ENCODE measurements around the gene B4GALT5.

The B4GALT5 gene

GRCh38 chr20:49698477-49698876, 15.2 kb downstream of the B4GALT5 start:
- Histone ChIP-seq H3K9ac (ENCODE audit: low read length) (no peak overlapping the region), H4K12ac (ENCODE audit: low read depth, low read length) (no peak overlapping the region), H3K14ac (ENCODE audit: low read length) (no peak overlapping the region), H3K36me3 (ENCODE audit: control insufficient read depth in 1 of 2, insufficient read depth in 2 of 2, low read length in 2 of 2) (no peaks in the 10 kb centered on the region), H3K27ac (ENCODE audit: low read depth, low read length) (no peak overlapping the region), H2AFZ (ENCODE audit: insufficient read depth, low read length, poor library complexity) (no peak overlapping the region), H3K4me3 (ENCODE audit: low read depth, low read length) (no peak overlapping the region), H3K4ac (ENCODE audit: low read depth, low read length) (no peak overlapping the region), H3K9me3 (ENCODE audit: insufficient read depth, low read depth, low read length) (no peaks in the 10 kb centered on the region), H3K4me1 (ENCODE audit: control insufficient read depth in 1 of 2, insufficient read depth in 2 of 2, low read length in 2 of 2) (peaks cover 8 to 18% of the 10 kb centered on the region in 2 experiments), H3K79me2 (ENCODE audit: control insufficient read depth, insufficient read depth, low read length, poor library complexity) (peaks cover 17% of the 10 kb centered on the region), H3K27me3 (ENCODE audit: insufficient read depth, low read length) (no peaks in the 10 kb centered on the region), H3K4me2 (ENCODE audit: low read length) (no peak overlapping the region), H3K79me1 (ENCODE audit: low read length) (peaks cover 4% of the 10 kb centered on the region), H3K18ac (ENCODE audit: low read length) (no peak overlapping the region), H2BK120ac (ENCODE audit: insufficient read depth, low read length, poor library complexity) (no peak overlapping the region), H2BK12ac (ENCODE audit: low read length) (no peak overlapping the region), H3K23ac (ENCODE audit: low read length) (no peak overlapping the region), H2AK5ac (ENCODE audit: low read length) (no peak overlapping the region), H2BK5ac (ENCODE audit: low read depth, low read length, poor library complexity) (no peak overlapping the region), H4K91ac (ENCODE audit: low read depth, low read length) (no peak overlapping the region), H4K8ac (ENCODE audit: low read depth, low read length) (no peak overlapping the region)
- no CpG with 5 or more reads among the region's 5 CpGs for WGBS (ENCODE audit: extremely low coverage, insufficient coverage, insufficient read length)
- DNase-seq, result no peak

GRCh38 chr20:49697071-49697470, 16.6 kb downstream of the B4GALT5 start:
- peaks cover 14% of the 10 kb centered on the region for H3K79me2 ChIP-seq (ENCODE audit: control insufficient read depth, insufficient read depth, low read length, poor library complexity)
- peak overlapping the region; percentile 87 for H3K18ac ChIP-seq (ENCODE audit: low read length)
- H3K9me3 ChIP-seq (ENCODE audit: insufficient read depth, low read depth, low read length), result no peaks in the 10 kb centered on the region
- H2AK5ac ChIP-seq (ENCODE audit: low read length), result peak overlapping the region; percentile 35
- H2BK120ac ChIP-seq (ENCODE audit: insufficient read depth, low read length, poor library complexity), result no peak overlapping the region
- peak overlapping the region; percentile 38 for H4K91ac ChIP-seq (ENCODE audit: low read depth, low read length)
- no peak for DNase-seq
- H2BK5ac ChIP-seq (ENCODE audit: low read depth, low read length, poor library complexity), result no peak overlapping the region
- peaks cover 8 to 20% of the 10 kb centered on the region in 2 experiments for H3K4me1 ChIP-seq (ENCODE audit: control insufficient read depth in 1 of 2, insufficient read depth in 2 of 2, low read length in 2 of 2)
- H3K27ac ChIP-seq (ENCODE audit: low read depth, low read length), result no peak overlapping the region
- no peak overlapping the region for H4K8ac ChIP-seq (ENCODE audit: low read depth, low read length)
- no peak overlapping the region for H3K4me2 ChIP-seq (ENCODE audit: low read length)
- no CpG with 5 or more reads among the region's 6 CpGs for WGBS (ENCODE audit: extremely low coverage, insufficient coverage, insufficient read length)
- peaks cover 2% of the 10 kb centered on the region for H3K79me1 ChIP-seq (ENCODE audit: low read length)
- peak overlapping the region; percentile 42 for H2BK12ac ChIP-seq (ENCODE audit: low read length)
- no peaks in the 10 kb centered on the region for H3K27me3 ChIP-seq (ENCODE audit: insufficient read depth, low read length)
- no peaks in the 10 kb centered on the region for H3K36me3 ChIP-seq (ENCODE audit: control insufficient read depth in 1 of 2, insufficient read depth in 2 of 2, low read length in 2 of 2)
- H4K12ac ChIP-seq (ENCODE audit: low read depth, low read length), result no peak overlapping the region
- no peak overlapping the region for H2AFZ ChIP-seq (ENCODE audit: insufficient read depth, low read length, poor library complexity)
- no peak overlapping the region for H3K9ac ChIP-seq (ENCODE audit: low read length)
- no peak overlapping the region for H3K23ac ChIP-seq (ENCODE audit: low read length)
- peak overlapping the region; percentile 84 for H3K4ac ChIP-seq (ENCODE audit: low read depth, low read length)
- no peak overlapping the region for H3K14ac ChIP-seq (ENCODE audit: low read length)
- H3K4me3 ChIP-seq (ENCODE audit: low read depth, low read length), result no peak overlapping the region

GRCh38 chr20:49696594-49696993, 17.1 kb downstream of the B4GALT5 start:
- Histone ChIP-seq H2BK120ac (ENCODE audit: insufficient read depth, low read length, poor library complexity) (no peak overlapping the region), H3K79me1 (ENCODE audit: low read length) (peaks cover 2% of the 10 kb centered on the region), H4K12ac (ENCODE audit: low read depth, low read length) (no peak overlapping the region), H4K8ac (ENCODE audit: low read depth, low read length) (no peak overlapping the region), H2BK5ac (ENCODE audit: low read depth, low read length, poor library complexity) (no peak overlapping the region), H3K4me2 (ENCODE audit: low read length) (no peak overlapping the region), H3K9ac (ENCODE audit: low read length) (no peak overlapping the region), H3K36me3 (ENCODE audit: control insufficient read depth in 1 of 2, insufficient read depth in 2 of 2, low read length in 2 of 2) (no peaks in the 10 kb centered on the region), H3K14ac (ENCODE audit: low read length) (no peak overlapping the region), H2AK5ac (ENCODE audit: low read length) (no peak overlapping the region), H3K18ac (ENCODE audit: low read length) (no peak overlapping the region), H3K79me2 (ENCODE audit: control insufficient read depth, insufficient read depth, low read length, poor library complexity) (peaks cover 14% of the 10 kb centered on the region), H3K27me3 (ENCODE audit: insufficient read depth, low read length) (no peaks in the 10 kb centered on the region), H2BK12ac (ENCODE audit: low read length) (no peak overlapping the region), H3K23ac (ENCODE audit: low read length) (no peak overlapping the region), H3K4me1 (ENCODE audit: control insufficient read depth in 1 of 2, insufficient read depth in 2 of 2, low read length in 2 of 2) (peaks cover 8 to 20% of the 10 kb centered on the region in 2 experiments), H4K91ac (ENCODE audit: low read depth, low read length) (no peak overlapping the region), H3K4me3 (ENCODE audit: low read depth, low read length) (no peak overlapping the region), H2AFZ (ENCODE audit: insufficient read depth, low read length, poor library complexity) (no peak overlapping the region), H3K27ac (ENCODE audit: low read depth, low read length) (no peak overlapping the region), H3K4ac (ENCODE audit: low read depth, low read length) (no peak overlapping the region), H3K9me3 (ENCODE audit: insufficient read depth, low read depth, low read length) (no peaks in the 10 kb centered on the region)
- no CpG with 5 or more reads among the region's 2 CpGs for WGBS (ENCODE audit: extremely low coverage, insufficient coverage, insufficient read length)
- DNase-seq, result peak in 1 of 2 donors; percentile 36

- no peak overlapping the region for H3K4me3 ChIP-seq (ENCODE audit: low read depth, low read length)
- H4K12ac ChIP-seq (ENCODE audit: low read depth, low read length), result no peak overlapping the region
- WGBS (ENCODE audit: extremely low coverage, insufficient coverage, insufficient read length), result no CpG with 5 or more reads among the region's 3 CpGs
- no peak overlapping the region for H3K4me2 ChIP-seq (ENCODE audit: low read length)
- H3K79me1 ChIP-seq (ENCODE audit: low read length), result peaks cover 2% of the 10 kb centered on the region
- no peak overlapping the region for H3K23ac ChIP-seq (ENCODE audit: low read length)
- H3K4ac ChIP-seq (ENCODE audit: low read depth, low read length), result peak overlapping the region; percentile 21
- peaks cover 17% of the 10 kb centered on the region for H3K79me2 ChIP-seq (ENCODE audit: control insufficient read depth, insufficient read depth, low read length, poor library complexity)
- H2AK5ac ChIP-seq (ENCODE audit: low read length), result no peak overlapping the region
- no peaks in the 10 kb centered on the region for H3K9me3 ChIP-seq (ENCODE audit: insufficient read depth, low read depth, low read length)
- DNase-seq, result no peak
- peaks cover 8 to 22% of the 10 kb centered on the region in 2 experiments for H3K4me1 ChIP-seq (ENCODE audit: control insufficient read depth in 1 of 2, insufficient read depth in 2 of 2, low read length in 2 of 2)
- no peak overlapping the region for H4K91ac ChIP-seq (ENCODE audit: low read depth, low read length)
- H2BK120ac ChIP-seq (ENCODE audit: insufficient read depth, low read length, poor library complexity), result no peak overlapping the region
- no peak overlapping the region for H3K18ac ChIP-seq (ENCODE audit: low read length)
- H3K9ac ChIP-seq (ENCODE audit: low read length), result no peak overlapping the region
- no peak overlapping the region for H3K27ac ChIP-seq (ENCODE audit: low read depth, low read length)
- no peak overlapping the region for H2BK12ac ChIP-seq (ENCODE audit: low read length)
- no peak overlapping the region for H2BK5ac ChIP-seq (ENCODE audit: low read depth, low read length, poor library complexity)
- H3K36me3 ChIP-seq (ENCODE audit: control insufficient read depth in 1 of 2, insufficient read depth in 2 of 2, low read length in 2 of 2), result no peaks in the 10 kb centered on the region
- no peak overlapping the region for H4K8ac ChIP-seq (ENCODE audit: low read depth, low read length)
- no peak overlapping the region for H3K14ac ChIP-seq (ENCODE audit: low read length)
- no peak overlapping the region for H2AFZ ChIP-seq (ENCODE audit: insufficient read depth, low read length, poor library complexity)
- no peaks in the 10 kb centered on the region for H3K27me3 ChIP-seq (ENCODE audit: insufficient read depth, low read length)
These were observed 17.8 kb downstream of the B4GALT5 start for GRCh38 chr20:49695830-49696229.
